Sigmoid colon (tissue), 3 donors: ENCODE data around the gene PPP4R3B.

Source experiments
- POLR2A ChIP-seq, 2 donors: fragments of 450-650 bp; IDR thresholded peaks; one replicate each; pipeline ENCODE4 v1.6.1; 2016; ENCODE audit warnings: antibody characterized with exemption in 2 of 2, mild to moderate bottlenecking in 2 of 2, moderate library complexity in 2 of 2
- TF ChIP-seq, protein P1 (sequence below), 4 experiments: fragments of 450-650 bp in 3 of 4; fragments of 200-600 bp in 1 of 4; IDR thresholded peaks; one replicate each; pipeline ENCODE4 v1.5.1; 2016 to 2019; ENCODE audit warnings: antibody characterized with exemption in 4 of 4, mild to moderate bottlenecking in 3 of 4, moderate library complexity in 2 of 4

DNA sequence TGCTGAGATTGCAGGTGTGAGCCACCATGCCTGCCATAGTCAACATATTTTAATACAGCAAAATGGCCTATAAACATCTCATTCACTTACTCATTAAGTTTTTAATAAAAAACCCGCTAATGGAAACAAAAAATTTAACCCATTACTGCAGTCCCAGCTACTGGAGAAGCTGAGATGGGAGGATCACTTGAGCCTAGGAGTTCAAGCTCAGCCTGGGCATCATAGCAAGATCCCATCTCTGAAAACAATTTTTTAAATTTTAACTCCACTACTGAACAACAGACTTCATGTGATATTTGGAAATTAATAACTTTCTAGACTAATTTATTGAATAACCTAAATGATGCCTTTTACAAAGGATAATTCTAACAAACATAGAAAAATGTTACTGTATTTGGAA is 5.4 kb downstream of the PPP4R3B start:
- TF ChIP-seq, protein P1, sequence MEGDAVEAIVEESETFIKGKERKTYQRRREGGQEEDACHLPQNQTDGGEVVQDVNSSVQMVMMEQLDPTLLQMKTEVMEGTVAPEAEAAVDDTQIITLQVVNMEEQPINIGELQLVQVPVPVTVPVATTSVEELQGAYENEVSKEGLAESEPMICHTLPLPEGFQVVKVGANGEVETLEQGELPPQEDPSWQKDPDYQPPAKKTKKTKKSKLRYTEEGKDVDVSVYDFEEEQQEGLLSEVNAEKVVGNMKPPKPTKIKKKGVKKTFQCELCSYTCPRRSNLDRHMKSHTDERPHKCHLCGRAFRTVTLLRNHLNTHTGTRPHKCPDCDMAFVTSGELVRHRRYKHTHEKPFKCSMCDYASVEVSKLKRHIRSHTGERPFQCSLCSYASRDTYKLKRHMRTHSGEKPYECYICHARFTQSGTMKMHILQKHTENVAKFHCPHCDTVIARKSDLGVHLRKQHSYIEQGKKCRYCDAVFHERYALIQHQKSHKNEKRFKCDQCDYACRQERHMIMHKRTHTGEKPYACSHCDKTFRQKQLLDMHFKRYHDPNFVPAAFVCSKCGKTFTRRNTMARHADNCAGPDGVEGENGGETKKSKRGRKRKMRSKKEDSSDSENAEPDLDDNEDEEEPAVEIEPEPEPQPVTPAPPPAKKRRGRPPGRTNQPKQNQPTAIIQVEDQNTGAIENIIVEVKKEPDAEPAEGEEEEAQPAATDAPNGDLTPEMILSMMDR (IDR thresholded peaks at IDR 0.05) = no peak
- TF ChIP-seq POLR2A (IDR thresholded peaks at IDR 0.05) = no peak
